WTC11 (cell line): ENCODE data around the gene YWHAH. TPM values are rescaled to one million over a fixed set of nuclear protein-coding genes. Genes with fewer than 3 reads are reported as not detected.

Experiments
- ATAC-seq: fragments of 200-7000 bp; cut with Tn5 transposase; 2 replicates; pipeline ENCODE4 v1.10.0; 2021; ENCODE audit warnings: mild to moderate bottlenecking, moderate library complexity
- CTCF ChIA-PET: fragments of 300-600 bp; sonication (Branson Sonifier 250); formaldehyde crosslinking; loops from one replicate; lab custom pipeline; 2021; ENCODE audit warnings: antibody characterized with exemption; lab: Charles Lee
- POLR2A ChIA-PET: fragments of 350-600 bp; sonication (Branson Sonifier 250); formaldehyde crosslinking; loops from one replicate; lab custom pipeline; 2021; ENCODE audit warnings: antibody characterized with exemption; lab: Charles Lee
- DNase-seq: peaks from one replicate; pipeline ENCODE4 v3.0.0; 2021; ENCODE audit warnings: low spot score
- H3K27ac Mint-ChIP-seq: 2 replicates; pipeline ENCODE4 v1.8.0; 2021; ENCODE audit warnings: mixed read lengths
- H3K27me3 Mint-ChIP-seq: 2 replicates; pipeline ENCODE4 v1.8.0; 2021; ENCODE audit warnings: low read depth, mild to moderate bottlenecking, moderate library complexity, mixed read lengths
- H3K36me3 Mint-ChIP-seq: 2 replicates; pipeline ENCODE4 v1.8.0; 2021; ENCODE audit warnings: mixed read lengths
- H3K4me1 Mint-ChIP-seq: 2 replicates; pipeline ENCODE4 v1.8.0; 2022; ENCODE audit warnings: mixed read lengths
- H3K4me3 Mint-ChIP-seq: 2 replicates; pipeline ENCODE4 v1.8.0; 2021; ENCODE audit warnings: mild to moderate bottlenecking, moderate library complexity, mixed read lengths
- H3K9me3 Mint-ChIP-seq: 2 replicates; pipeline ENCODE4 v1.8.0; 2021; ENCODE audit warnings: mixed read lengths
- GABPB1 ChIP-seq: sonication (generic); formaldehyde crosslinking; IDR thresholded peaks from 2 replicates; pipeline ENCODE4 v1.8.1; 2023; ENCODE audit warnings: mild to moderate bottlenecking, missing genetic modification reagents
- GRHL2 ChIP-seq: fragments of 250-450 bp; sonication (Bioruptor Pico); IDR thresholded peaks from 2 replicates; pipeline ENCODE4 v1.8.0; 2022; ENCODE audit warnings: mild to moderate bottlenecking, moderate library complexity; ENCODE audit not compliant: insufficient replicate concordance, severe bottlenecking
- GTF2I ChIP-seq: fragments of 250-450 bp; sonication (Bioruptor Pico); conservative IDR thresholded peaks from 2 replicates; pipeline ENCODE4 v1.4.0; 2021; ENCODE audit warnings: mild to moderate bottlenecking
- MYBL2 ChIP-seq: sonication (generic); formaldehyde crosslinking; IDR thresholded peaks from 2 replicates; pipeline ENCODE4 v1.8.1; 2023; ENCODE audit warnings: mild to moderate bottlenecking, moderate library complexity, missing genetic modification reagents
- NFYB ChIP-seq: sonication (generic); formaldehyde crosslinking; conservative IDR thresholded peaks from 2 replicates; pipeline ENCODE4 v1.8.0; 2022; ENCODE audit warnings: low read depth, missing genetic modification reagents
- ZNF121 ChIP-seq: sonication (generic); formaldehyde crosslinking; IDR thresholded peaks from 2 replicates; pipeline ENCODE4 v1.8.0; 2023; ENCODE audit warnings: missing genetic modification reagents
- ZNF232 ChIP-seq: sonication (generic); formaldehyde crosslinking; IDR thresholded peaks from 2 replicates; pipeline ENCODE4 v1.8.0; 2022; ENCODE audit warnings: mild to moderate bottlenecking, missing genetic modification reagents
- ZNF317 ChIP-seq: sonication (generic); formaldehyde crosslinking; IDR thresholded peaks from 2 replicates; pipeline ENCODE4 v1.8.1; 2023; ENCODE audit warnings: low read depth, mild to moderate bottlenecking, moderate library complexity, missing genetic modification reagents, borderline replicate concordance
- total RNA-seq: library from RNA; stranded (reverse); gene quantifications from 3 replicates; pipeline ENCODE4 v1.2.3, GENCODE V29; 2021
- TF ChIP-seq, protein P1 (sequence below): sonication (generic); formaldehyde crosslinking; IDR thresholded peaks from 2 replicates; pipeline ENCODE4 v1.8.0; 2022; ENCODE audit warnings: missing genetic modification reagents
- TF ChIP-seq, protein P2 (sequence below): fragments of 250-450 bp; sonication (Bioruptor Pico); IDR thresholded peaks from 2 replicates; pipeline ENCODE4 v1.9.0; 2021; ENCODE audit warnings: moderate library complexity, mild to moderate bottlenecking, inconsistent platforms, borderline replicate concordance
- TF ChIP-seq, protein P3 (sequence below): sonication (generic); formaldehyde crosslinking; IDR thresholded peaks from 2 replicates; pipeline ENCODE4 v1.8.0; 2022; ENCODE audit warnings: mild to moderate bottlenecking, missing genetic modification reagents
- TF ChIP-seq, protein P4 (sequence below): sonication (generic); formaldehyde crosslinking; IDR thresholded peaks from 2 replicates; pipeline ENCODE4 v1.8.1; 2023; ENCODE audit warnings: mild to moderate bottlenecking, missing genetic modification reagents, borderline replicate concordance
- TF ChIP-seq, protein P5 (sequence below): sonication (generic); formaldehyde crosslinking; IDR thresholded peaks from 2 replicates; pipeline ENCODE4 v1.8.1; 2023; ENCODE audit warnings: mild to moderate bottlenecking, missing genetic modification reagents, moderate library complexity
- TF ChIP-seq, protein P6 (sequence below): sonication (generic); formaldehyde crosslinking; conservative IDR thresholded peaks from 2 replicates; pipeline ENCODE4 v1.8.1; 2022; ENCODE audit warnings: mild to moderate bottlenecking, missing genetic modification reagents
- TF ChIP-seq, protein P7 (sequence below): sonication (generic); formaldehyde crosslinking; IDR thresholded peaks from 2 replicates; pipeline ENCODE4 v1.8.1; 2022; ENCODE audit warnings: low read depth, missing genetic modification reagents, borderline replicate concordance

The YWHAH gene
- total RNA-seq, 1 experiment from 2014 or later, result 203 TPM

DNA sequence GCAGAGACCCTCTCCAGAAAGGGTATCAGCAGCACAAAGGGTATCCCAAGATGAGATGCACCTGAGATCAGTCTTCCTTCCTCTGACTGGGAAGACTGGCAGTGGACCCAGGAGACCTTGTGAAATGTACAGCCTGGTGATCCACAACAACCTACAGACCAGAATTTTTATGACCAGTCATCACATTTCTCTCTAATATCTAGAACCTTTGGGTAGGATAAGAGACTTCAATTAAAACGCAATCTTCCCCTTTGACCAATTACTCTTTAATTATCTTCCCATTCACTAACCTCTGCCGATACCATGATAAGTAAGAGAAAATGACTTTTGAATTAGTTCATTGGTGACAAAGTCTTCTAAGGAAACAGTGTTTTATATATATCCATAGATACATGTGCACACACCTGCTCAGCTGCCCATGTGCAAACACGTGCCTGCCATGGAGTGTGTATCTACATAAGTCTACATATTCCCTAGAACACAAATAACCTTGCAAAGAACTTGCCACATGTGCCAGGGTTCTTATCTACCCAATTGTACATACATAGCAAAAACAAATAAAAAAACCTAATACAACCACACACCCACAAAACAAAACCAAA lies 54.5 kb downstream of the YWHAH start (continued):
- TF ChIP-seq, protein P1, sequence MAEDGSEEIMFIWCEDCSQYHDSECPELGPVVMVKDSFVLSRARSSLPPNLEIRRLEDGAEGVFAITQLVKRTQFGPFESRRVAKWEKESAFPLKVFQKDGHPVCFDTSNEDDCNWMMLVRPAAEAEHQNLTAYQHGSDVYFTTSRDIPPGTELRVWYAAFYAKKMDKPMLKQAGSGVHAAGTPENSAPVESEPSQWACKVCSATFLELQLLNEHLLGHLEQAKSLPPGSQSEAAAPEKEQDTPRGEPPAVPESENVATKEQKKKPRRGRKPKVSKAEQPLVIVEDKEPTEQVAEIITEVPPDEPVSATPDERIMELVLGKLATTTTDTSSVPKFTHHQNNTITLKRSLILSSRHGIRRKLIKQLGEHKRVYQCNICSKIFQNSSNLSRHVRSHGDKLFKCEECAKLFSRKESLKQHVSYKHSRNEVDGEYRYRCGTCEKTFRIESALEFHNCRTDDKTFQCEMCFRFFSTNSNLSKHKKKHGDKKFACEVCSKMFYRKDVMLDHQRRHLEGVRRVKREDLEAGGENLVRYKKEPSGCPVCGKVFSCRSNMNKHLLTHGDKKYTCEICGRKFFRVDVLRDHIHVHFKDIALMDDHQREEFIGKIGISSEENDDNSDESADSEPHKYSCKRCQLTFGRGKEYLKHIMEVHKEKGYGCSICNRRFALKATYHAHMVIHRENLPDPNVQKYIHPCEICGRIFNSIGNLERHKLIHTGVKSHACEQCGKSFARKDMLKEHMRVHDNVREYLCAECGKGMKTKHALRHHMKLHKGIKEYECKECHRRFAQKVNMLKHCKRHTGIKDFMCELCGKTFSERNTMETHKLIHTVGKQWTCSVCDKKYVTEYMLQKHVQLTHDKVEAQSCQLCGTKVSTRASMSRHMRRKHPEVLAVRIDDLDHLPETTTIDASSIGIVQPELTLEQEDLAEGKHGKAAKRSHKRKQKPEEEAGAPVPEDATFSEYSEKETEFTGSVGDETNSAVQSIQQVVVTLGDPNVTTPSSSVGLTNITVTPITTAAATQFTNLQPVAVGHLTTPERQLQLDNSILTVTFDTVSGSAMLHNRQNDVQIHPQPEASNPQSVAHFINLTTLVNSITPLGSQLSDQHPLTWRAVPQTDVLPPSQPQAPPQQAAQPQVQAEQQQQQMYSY (CRISPR knock-in tag), result no peak
- TF ChIP-seq, protein P2, sequence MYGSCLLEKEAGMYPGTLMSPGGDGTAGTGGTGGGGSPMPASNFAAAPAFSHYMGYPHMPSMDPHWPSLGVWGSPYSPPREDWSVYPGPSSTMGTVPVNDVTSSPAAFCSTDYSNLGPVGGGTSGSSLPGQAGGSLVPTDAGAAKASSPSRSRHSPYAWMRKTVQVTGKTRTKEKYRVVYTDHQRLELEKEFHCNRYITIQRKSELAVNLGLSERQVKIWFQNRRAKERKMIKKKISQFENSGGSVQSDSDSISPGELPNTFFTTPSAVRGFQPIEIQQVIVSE (CRISPR knock-in tag), result no peak

DNA sequence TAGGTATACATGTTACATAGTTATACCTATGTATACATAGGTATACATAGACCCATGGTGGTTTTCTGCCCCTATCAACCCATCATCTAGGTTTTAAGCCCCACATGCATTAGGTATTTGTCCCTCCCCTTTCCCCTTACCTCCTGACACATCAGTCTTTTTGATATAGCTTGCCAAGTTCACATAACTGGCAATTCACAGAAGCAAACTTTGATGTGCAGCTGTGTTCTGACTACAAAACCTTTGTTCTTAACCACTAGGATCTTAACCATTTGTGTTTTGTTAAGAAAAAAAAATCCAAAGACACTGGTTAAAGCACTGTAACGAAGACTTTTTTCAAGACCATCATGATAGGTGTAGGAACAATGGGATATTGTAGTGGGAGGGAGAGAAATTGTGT lies 55.8 kb downstream of the YWHAH start:
- no peaks in the 10 kb centered on the region for H3K9me3 Mint-ChIP-seq
- H3K4me1 Mint-ChIP-seq, result no peaks in the 10 kb centered on the region
- ChIA-PET CTCF (no interaction called here), POLR2A (interaction anchor here (0.6 kb wide), 1 partner anchor 279 kb away, joined by 5 read pairs; no protein-coding TSS in a partner anchor)
- H3K27me3 Mint-ChIP-seq, result no peaks in the 10 kb centered on the region
- no peak for ATAC-seq
- no peaks in the 10 kb centered on the region for H3K36me3 Mint-ChIP-seq
- H3K4me3 Mint-ChIP-seq, result no peak overlapping the region
- H3K27ac Mint-ChIP-seq, result no peak overlapping the region
- no peak for DNase-seq
- TF ChIP-seq ZNF317 (CRISPR knock-in tag) (no peak), GTF2I (CRISPR knock-in tag) (no peak), MYBL2 (CRISPR knock-in tag) (no peak), GRHL2 (no peak), ZNF232 (CRISPR knock-in tag) (no peak), GABPB1 (CRISPR knock-in tag) (no peak), ZNF121 (CRISPR knock-in tag) (no peak), NFYB (no peak)
- TF ChIP-seq, protein P3, sequence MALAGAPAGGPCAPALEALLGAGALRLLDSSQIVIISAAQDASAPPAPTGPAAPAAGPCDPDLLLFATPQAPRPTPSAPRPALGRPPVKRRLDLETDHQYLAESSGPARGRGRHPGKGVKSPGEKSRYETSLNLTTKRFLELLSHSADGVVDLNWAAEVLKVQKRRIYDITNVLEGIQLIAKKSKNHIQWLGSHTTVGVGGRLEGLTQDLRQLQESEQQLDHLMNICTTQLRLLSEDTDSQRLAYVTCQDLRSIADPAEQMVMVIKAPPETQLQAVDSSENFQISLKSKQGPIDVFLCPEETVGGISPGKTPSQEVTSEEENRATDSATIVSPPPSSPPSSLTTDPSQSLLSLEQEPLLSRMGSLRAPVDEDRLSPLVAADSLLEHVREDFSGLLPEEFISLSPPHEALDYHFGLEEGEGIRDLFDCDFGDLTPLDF (CRISPR knock-in tag), result no peak
- TF ChIP-seq, protein P4, sequence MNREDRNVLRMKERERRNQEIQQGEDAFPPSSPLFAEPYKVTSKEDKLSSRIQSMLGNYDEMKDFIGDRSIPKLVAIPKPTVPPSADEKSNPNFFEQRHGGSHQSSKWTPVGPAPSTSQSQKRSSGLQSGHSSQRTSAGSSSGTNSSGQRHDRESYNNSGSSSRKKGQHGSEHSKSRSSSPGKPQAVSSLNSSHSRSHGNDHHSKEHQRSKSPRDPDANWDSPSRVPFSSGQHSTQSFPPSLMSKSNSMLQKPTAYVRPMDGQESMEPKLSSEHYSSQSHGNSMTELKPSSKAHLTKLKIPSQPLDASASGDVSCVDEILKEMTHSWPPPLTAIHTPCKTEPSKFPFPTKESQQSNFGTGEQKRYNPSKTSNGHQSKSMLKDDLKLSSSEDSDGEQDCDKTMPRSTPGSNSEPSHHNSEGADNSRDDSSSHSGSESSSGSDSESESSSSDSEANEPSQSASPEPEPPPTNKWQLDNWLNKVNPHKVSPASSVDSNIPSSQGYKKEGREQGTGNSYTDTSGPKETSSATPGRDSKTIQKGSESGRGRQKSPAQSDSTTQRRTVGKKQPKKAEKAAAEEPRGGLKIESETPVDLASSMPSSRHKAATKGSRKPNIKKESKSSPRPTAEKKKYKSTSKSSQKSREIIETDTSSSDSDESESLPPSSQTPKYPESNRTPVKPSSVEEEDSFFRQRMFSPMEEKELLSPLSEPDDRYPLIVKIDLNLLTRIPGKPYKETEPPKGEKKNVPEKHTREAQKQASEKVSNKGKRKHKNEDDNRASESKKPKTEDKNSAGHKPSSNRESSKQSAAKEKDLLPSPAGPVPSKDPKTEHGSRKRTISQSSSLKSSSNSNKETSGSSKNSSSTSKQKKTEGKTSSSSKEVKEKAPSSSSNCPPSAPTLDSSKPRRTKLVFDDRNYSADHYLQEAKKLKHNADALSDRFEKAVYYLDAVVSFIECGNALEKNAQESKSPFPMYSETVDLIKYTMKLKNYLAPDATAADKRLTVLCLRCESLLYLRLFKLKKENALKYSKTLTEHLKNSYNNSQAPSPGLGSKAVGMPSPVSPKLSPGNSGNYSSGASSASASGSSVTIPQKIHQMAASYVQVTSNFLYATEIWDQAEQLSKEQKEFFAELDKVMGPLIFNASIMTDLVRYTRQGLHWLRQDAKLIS, result no peak
- TF ChIP-seq, protein P1 (CRISPR knock-in tag), result no peak
- TF ChIP-seq, protein P5, sequence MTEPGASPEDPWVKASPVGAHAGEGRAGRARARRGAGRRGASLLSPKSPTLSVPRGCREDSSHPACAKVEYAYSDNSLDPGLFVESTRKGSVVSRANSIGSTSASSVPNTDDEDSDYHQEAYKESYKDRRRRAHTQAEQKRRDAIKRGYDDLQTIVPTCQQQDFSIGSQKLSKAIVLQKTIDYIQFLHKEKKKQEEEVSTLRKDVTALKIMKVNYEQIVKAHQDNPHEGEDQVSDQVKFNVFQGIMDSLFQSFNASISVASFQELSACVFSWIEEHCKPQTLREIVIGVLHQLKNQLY, result no peak
- TF ChIP-seq, protein P6, sequence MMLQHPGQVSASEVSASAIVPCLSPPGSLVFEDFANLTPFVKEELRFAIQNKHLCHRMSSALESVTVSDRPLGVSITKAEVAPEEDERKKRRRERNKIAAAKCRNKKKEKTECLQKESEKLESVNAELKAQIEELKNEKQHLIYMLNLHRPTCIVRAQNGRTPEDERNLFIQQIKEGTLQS (CRISPR knock-in tag), result no peak
- TF ChIP-seq, protein P7, sequence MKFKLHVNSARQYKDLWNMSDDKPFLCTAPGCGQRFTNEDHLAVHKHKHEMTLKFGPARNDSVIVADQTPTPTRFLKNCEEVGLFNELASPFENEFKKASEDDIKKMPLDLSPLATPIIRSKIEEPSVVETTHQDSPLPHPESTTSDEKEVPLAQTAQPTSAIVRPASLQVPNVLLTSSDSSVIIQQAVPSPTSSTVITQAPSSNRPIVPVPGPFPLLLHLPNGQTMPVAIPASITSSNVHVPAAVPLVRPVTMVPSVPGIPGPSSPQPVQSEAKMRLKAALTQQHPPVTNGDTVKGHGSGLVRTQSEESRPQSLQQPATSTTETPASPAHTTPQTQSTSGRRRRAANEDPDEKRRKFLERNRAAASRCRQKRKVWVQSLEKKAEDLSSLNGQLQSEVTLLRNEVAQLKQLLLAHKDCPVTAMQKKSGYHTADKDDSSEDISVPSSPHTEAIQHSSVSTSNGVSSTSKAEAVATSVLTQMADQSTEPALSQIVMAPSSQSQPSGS (CRISPR knock-in tag), result no peak
